Hematopoietic multipotent progenitor cell treated with erythropoietin and hydrocortisone succinate and interleukin-3 and kit ligand, for 17 days (in vitro differentiated cells): ENCODE results near the gene CLTC.
"Not testable (repeated sequence)": the region's sequence is repeated elsewhere in the genome, so short reads cannot be mapped to it uniquely, and the experiment has no call there.

ENCODE experiments used
- DNase-seq: peaks from one replicate; pipeline ENCODE4 v3.0.0-alpha.2; 2015; ENCODE audit warnings: low spot score

The CLTC gene

DNA sequence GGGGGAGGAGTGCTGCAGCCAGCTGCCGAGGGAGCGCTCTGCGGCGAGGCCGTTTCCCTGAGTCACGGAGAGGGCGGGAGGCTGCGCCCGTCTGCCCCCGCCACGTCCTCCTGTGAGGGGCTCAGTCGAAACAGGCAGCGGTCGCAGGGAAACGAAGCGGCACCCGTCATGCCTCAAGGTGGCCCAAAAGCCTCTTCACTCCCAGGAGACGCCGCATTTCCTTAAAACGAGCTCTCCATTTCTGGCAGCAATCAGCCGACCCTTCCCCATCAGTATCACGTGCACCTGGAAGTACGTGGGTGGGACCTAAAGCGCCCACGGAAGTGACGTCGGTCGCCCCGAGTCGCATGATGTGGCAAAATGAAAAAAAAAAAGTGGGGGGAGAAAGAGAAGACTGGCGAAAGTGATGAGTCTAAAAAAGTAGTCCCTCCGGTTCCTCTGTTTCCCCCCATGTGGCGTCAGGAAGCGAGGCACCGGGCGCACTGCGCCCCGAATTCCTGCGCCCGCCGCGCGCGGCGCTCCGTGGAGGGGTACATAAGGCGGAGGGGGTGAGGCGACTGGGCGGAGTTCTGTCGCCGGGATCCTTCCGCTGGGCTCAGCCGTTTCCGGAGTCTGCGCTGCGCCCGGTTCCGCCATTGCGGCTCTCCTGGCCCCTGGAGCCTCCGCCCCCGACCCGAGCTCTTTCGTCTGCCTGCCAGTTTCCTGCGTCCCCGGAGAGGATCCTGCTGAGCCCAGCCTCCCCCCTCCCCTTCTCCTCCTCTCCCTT is at the start of gene CLTC:
Gene CLTC (plus strand): TSS at position 598 of the 766 bp plus-strand sequence. CDS start 237 bp downstream, outside the sequence.
- DNase-seq: peak; percentile 97

DNA sequence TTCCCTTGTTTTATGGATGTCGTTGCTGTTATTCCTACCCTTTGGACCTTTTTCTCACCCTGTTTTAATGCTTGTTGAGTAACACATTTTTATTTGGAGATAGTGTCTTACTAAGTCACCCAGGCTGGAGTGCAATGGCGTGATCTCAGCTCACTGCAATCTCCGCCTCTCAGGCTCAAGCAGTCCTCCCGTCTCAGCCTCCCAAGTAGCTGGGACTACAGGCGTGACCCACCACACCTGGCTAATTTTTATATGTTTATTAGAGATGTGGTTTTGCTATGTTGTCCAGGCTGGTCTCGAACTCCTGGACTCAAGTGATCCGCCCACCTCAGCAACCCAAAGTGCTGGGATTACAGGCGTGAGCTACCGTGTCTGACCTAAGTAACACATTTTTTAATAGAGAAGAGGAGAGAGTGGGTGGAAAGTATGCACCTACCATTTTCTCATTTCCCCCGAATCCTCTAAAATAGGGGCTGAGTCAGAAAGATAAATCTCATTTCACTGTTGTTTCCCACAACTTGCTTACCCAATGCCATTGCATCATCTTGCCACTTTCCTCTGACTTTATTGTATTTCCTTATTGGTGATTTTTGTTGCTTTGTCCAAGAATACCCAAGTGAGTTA is 47.3 kb upstream of the CLTC start:
- no peak for DNase-seq

DNA sequence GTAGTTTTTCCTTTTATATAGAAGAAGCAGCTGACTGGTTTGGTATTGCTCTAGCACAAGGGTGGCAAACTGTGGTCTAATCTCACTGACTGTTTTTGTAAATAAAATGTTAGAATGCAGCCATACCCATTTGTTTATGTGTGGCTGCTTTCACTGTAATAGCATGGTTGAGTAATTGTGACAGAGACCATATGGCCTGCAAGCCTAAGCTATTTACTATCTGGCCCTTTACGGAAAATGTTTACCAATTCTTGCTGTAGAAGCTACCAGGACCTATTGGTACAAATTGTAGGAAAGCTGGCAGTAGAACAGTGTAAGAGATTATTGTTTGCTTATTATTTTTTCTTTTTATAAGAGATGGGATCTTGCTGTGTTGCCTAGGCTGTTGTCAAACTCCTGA is 35.5 kb upstream of the CLTC start:
- not testable (repeated sequence) for DNase-seq

DNA sequence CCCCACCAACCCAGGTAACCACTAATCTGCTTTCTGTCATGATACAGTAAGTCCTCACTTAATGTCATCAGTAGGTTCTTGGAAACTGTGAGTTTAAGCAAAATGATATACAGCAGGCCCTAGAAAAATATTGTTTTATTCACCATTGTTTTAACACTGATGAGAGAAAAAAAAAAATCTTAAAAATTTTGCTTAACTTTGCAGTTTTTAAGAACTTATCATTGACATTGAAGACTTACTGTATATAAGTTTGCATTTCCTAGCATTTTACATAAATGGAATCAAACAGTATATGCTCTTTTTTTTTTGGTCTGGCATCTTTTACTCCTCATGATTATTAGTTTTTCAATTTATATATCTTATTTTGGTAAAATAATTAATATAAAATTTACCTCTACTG is 19.5 kb upstream of the CLTC start:
- no peak for DNase-seq

DNA sequence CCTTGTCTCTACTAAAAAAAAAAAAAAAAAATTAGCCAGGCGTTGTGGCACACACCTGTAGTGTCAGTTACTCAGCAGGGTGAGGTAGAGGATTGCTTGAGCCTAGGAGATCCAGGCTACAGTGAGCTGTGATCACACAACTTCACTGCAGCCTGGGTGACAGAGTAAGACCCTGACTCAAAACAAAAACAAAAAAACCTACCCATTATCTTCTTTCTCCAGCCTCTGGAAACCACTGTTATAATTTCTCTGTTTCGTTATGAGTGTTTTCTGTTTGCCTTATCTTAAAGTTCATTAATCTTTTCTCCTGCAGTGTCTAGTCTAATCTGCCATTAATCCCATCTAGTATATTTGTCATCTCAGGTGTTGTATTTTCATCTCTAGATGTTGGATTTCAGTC is 18.6 kb upstream of the CLTC start:
- no peak for DNase-seq

DNA sequence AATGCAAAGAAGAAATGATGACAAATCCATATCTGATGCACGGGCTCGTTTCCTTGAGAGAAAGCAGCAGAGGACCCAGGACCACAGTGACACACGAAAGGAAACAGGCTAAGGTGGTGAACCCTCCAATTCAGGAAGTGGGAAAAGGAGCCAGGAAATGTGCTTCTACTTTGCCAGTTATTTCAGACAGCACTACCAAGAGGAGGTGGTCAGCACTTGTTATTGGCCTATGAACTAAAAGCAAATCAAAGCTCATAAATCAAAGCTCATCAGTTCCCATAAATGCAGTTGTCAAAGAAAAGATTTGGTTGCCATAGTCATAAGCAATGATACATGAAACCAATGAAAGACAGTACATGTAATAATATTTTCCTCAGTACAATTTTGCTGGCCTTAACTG is 12.6 kb upstream of the CLTC start:
- no peak for DNase-seq

DNA sequence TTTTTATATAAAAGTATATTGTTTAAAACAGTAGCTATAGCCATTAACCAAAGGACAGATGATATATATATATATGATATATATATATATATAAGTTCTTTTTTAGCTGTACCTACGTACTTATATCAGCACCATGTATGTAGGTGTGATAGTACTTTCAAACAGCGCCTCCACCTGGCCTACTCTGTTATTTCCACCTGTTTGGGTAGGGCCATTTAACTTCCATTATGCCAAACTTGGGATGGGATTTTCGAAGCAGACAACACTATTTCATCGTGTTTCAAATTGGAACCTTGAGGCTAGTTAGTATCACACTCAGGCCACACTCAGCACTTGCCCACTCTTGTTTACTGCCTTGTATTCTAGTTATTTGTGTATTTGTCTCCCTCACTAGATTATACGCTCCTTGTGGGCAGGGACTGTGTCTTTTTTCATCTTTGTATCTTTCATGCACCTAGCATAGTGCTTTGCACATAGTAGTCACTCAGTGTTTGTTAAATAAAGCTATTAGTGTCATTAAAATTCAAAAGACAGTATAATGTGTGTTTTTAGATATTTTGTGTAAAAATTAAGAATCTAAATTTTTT is 11.8 kb upstream of the CLTC start:
- peak; percentile 67 for DNase-seq

DNA sequence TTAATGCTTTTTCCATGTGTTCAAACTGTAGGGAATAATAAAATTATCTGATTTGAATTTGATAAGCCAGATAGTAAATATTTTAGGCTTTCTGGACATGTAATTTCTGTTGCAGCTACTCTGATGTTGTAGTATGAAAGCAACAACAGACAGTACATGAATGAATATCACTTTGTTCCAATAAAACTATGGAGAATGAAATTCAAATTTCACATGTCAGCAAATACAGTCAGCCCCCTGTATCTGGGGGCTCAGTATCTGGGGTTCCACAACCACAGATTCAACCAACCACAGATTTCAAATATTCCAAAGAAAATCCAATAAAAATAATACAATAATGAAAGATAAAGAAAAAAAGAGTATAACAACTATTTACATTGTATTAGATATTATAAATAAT is 8.2 kb upstream of the CLTC start:
- DNase-seq: no peak

DNA sequence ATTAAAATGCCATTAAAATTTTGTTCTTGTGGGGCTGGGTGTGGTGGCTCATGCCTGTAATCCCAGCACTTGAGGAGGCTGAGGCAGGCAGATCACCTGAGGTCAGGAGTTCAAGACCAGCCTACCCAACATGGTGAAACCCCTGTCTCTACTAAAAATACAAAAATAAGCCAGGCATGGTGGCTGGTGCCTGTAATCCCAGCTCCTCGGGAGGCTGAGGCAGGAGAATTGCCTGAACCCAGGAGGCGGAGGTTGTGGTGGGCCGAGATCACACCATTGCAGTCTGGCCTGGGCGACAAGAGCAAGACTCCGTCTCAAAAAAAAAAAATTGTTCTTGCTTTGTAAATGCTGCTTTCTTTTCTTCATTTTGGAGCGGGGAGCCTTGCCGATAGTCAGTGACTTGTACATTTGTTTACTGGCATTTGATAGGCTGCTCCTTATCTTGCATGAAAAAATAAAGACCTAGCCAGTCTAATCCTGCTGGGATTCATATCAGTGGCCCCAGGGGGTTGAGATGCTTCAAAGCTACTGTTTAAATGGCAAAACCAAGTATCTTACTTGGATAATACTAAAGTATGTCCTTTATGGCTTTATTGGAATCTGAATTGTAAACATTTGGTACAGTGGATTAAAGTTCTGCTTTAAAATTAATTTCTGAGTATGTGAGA is 3.3 kb upstream of the CLTC start:
- DNase-seq: peak; percentile 58

DNA sequence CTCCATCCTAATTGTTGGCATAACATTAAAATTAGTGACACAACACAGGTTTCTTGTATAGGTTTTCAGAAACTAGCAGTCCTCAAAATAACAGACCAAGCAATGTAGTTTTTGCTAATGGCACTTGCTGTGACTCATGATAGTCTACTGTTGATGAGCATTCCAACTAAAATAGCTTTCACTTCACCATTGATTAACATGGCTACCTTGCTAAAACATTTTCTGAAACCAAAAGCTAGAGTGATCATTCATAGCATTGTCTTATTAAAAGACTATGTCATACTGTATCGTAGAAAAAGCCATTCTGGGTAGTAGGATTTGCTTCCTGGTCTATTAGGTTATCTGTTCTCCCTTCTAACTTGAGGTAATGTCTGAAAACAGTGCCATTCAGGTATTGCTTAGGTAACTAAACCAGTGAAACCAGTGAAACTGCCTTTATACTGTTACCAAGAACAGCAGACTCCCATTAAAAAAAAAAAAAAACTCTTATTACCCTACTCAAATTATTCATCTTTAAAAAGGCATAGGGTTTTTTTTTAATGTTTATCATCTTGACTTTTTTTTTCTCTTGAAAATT is 2.5 kb upstream of the CLTC start:
- peak; percentile 56 for DNase-seq

DNA sequence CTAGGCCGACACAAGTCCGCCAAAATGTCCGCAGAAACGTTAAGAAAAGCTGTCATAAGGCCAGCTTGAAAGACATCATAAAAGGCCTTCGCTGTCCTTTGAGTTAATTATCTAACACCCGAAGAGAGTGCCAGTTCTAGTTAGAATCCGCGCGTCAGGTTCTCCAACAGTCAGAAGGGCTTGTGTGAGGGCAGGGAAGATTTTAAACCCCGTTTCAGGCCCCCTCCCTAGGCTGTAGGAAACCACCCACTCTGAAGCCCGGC is 729 bp upstream of the CLTC start:
- DNase-seq: no peak

DNA sequence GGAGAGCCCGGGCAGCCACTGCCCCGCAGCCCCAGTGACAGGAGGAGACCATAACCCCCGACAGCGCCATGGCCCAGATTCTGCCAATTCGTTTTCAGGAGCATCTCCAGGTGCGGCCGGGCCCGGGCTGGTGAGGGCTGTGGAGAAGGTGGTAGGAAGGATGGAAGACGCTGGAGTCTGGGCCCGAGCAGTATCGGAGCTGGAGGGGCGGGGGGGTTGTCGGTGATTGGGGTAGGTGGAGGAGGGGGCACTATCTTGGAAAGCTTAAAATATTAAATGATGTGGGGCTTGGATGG is 317 bp downstream of the CLTC start:
- DNase-seq: no peak

DNA sequence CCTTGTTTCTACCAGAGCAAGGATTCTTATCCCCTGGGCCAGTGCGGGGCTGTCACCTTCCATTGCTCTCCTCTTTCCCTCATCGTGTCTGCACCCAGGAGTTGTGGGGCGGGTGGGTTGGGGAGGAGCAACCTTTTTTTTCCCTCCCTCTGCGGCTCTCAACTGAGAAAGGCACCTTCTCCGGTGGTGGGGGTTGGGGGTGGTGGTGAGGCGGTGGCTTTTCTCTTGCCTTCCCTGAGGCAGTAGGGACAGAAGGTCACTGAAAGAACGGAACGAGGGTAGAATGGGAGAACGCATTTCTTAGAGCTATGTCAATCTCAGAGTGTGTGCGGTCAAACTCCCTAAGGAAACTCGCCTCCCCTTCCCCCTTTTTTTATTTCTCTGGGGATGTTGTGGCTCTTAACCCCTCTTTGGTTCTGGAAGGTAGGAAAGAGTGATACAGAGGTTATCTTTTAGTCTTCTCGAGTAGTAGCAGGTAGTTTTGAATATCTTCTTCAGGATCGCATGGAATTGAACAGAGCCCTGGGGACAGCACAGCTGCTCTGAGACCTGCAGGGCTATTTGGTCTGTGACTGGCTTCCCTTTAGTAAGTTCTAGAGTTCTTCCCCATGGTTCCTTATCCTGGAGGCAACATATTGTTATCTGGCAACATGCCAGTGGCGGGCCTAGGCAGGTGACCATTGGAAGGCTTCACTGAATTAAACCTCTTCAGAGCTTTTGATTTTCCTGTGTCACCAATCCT is 994 bp downstream of the CLTC start:
- peak; percentile 87 for DNase-seq

DNA sequence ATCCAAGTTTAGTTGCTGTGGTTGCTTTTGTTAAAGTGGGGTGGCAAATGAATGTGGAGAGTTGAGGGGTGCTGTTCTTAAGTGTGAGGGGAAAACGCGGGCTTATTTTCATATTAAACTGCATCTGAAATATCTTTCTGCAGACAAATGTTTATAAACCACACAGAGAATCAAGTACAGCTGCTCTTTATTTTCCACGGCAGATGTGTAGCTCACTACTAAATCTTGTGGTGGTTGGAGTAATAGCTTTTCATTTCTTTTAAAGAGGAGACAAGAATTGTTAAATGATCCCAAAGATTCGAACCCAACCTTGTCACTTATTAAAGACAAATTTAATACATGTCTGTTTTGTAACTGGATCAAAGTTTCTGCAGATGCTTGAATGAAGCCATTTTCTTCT is 2.1 kb downstream of the CLTC start:
- no peak for DNase-seq

DNA sequence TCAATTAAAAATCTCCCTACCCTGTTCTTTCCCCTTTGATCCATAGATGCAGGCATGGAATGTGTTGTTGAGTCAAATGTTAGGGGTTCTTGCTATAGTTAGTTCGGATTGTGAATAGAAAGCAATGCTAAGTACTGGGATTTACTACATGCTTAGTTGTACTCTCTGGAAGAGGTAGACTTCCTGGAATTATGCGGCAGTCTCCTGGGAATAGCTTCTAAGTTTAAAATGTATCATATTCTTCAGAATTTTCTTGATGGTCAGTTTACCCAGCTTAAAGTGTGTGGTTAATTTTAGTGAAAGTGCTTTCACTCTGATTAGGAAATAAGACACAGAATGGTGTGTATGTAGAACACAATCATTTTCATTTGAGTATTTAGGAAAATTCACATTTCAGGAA is 3.5 kb downstream of the CLTC start:
- DNase-seq: no peak

DNA sequence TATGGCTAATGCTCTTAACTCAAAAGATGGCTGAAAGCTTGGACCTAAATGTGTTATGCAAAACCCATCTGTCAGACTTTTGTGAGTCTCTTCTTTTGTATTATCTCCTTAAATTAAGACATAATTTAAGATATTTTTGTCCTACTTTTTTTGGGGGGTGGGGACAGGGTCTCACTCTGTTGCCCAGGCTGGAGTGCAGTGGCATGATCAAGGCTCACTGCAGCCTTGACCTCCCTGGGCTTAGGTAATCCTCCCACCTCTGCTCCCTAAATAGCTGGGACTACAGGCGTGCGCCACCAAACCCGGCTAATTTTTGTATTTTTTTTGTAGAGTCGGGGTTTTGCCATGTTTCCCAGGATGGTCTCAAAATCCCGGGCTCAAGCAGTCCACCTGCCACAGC is 7.1 kb downstream of the CLTC start:
- DNase-seq: no peak

DNA sequence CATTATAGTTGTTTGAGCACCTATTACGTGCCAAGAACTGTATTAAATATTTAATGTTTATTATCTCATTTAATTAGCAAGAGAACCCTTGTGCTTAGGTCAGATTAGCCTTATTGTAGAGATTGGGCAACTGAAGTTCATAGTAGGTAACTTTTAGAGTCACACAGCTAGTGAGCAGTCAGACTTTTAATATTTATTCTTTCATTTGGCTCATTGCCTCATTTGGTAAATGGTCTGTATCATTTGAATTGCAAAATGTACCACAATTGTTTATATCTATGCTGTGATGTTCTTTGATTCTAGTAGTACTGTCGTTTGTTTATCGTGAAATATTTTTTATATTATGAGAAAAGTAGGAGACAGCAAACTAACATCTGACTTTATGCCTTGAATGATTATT is 7.6 kb downstream of the CLTC start:
- no peak for DNase-seq

DNA sequence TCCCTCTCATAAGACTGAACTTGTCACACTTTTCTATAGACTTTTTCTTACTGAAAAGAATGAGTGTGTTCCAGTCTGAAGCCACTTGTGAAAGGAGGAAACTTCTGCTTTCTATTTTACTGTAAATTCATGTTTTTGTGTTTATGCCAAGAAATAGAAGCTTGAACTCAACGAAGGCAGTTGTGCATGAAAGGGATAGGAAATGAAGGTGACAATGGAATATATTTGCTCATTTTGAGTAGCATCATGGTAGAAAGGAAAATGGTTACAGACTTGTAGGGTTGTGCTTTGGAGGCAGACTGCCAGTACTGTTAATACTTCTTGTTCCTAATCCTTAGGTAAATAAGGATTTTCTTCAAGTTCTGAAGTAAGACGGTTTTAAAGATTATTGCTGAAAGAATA is 8.1 kb downstream of the CLTC start:
- no peak for DNase-seq

DNA sequence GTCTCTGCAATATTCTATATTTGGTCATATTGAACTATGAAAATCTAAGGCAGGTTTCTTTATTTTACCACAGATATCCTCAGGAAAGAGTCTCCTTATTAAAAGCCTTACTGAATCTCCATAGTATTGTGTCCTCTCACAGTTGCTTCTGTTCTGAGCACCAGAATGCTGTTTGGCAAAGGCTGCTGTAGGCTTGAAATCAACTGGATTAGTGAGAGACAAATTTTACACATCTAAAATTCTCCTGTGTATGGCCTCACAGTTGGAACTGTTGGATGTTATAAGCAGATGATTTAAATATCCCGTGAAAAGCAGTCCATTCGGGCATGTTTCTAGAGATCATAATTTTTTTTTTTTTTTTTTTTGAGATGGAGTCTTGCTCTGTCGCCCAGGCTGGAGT is 9.5 kb downstream of the CLTC start:
- no peak for DNase-seq

DNA sequence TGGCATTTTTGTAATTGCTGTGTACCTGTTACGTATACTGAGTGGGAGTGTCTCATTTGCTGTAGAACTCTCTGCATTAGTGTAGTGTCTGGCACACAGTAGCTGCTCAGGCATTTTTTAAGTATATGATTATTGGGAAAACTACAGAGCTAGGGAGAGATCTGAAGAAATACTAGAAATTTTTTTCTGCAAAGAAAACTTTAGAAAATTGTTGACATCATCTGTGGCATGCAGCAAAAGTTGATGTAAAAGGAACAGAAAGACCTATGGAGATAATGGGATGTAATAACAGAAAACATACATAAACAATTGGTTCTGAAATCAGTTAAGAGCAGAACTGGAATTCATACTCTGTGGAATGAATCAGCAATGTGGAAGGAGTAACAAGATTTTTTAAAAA is 11.6 kb downstream of the CLTC start:
- DNase-seq: no peak

DNA sequence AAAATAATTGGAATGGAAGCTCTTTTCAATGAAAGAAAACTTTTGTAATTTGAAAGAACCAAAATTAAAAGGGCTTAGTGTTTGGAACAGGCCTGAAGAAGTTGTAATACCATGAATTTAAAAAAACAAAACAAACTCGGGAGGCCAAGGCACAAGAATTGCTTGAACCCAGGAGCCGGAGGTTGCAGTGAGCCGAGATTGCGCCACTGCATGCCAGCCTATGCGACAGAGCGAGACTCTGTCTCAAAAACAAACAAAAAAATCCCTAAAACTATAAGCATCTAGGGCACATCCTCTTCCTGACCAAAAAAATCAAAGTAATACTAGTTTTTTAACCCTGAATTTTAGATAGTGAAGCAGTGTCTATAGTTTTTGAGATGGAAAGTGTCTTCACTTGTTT is 12.7 kb downstream of the CLTC start:
- DNase-seq: no peak

DNA sequence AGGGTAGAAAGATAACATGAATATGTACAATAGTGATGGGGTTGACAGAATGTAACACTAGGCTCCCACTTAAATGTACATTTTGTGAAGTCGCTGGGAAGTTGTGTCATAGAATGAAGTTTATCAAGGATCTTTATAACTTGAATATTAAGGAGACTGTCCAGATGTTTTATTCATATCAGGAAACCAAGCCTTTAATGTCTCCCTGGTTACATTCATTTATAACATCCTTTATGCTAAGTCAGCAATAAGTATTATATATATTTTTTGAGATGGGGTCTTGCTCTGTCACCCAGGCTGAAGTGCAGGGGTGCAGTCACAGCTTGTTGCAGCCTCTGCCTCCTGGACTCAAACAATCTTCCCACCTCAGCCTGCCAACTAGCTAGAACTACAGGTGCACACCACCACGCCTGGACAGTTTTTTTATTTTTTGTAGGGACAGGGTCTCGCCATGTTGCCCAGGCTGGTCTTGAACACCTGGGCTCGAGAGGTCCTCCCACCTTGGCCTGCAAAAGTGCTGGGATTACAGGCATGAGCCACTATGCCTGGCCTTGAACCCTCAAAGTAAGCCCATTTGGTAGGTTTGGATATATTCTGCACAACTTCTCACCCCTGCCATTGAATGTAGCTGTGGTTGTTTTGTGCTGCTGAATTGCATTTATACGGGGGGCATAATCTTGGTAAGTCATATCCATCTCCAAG is 14.1 kb downstream of the CLTC start:
- no peak for DNase-seq
